ENCODE measurements around the gene EML5.

Gene EML5

GRCh38 chr14:88706425-88706824, 86.3 kb downstream of the EML5 start:
- no peak for DNase-seq

DNA sequence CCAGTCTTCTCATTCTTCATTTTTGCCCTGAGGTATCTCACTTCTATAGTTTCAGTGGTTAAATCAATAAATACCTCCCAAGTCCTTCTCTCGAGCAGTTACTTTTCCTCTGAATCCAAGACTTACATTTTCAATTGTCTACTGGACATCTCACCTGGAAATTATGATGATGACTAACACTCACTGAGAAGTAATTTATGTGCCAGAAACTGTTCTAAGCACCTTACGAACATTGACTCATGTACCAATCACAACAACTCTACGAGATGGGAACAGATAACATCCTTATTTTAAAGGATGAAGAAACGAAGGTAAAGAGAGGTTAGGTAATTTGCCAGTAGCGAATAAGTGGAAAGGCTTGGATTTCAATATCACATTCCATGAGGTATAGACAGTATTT, 94.1 kb downstream of the EML5 start:
- DNase-seq = no peak

DNA sequence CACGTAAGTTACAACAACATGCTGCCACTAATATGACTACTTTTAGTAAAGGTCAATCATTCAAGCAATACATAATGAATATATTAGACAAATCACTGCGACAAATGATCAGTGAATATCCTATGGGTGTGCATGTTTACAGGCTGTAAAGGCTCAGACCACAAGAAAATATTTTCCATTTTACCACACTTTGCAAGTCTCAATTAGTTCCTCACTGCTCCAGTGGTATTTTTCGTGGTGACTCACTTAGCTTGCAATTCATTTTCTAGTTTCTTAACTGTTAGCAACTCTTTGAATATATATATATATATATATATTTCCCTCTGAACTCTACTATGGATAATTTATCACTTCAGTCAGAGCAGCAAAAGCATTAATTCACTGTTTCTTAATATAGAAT, 96.9 kb downstream of the EML5 start:
- DNase-seq = no peak

- DNase-seq = no peak
Observed at GRCh38 chr14:88688386-88688785, 104.4 kb downstream of the EML5 start.

DNA sequence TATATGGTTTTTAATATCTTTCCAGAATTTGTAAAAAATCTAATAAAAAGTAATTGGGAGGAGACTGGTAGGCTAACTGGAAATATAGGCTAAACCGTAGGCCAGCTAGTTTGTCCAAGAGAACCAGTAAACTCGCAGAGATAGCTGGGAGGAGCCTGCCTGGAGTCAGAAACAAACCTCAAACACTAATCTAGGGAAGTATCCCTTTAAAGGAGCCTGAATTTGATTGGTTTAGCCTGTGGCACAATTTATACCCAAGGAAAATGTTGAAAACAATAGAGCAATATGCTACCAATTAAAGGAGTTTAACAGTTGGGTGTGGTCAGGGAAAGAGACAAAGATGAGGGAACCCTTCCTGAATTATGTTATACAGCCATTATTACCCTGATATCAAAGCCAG, 109.6 kb downstream of the EML5 start:
- no peak for DNase-seq

DNA sequence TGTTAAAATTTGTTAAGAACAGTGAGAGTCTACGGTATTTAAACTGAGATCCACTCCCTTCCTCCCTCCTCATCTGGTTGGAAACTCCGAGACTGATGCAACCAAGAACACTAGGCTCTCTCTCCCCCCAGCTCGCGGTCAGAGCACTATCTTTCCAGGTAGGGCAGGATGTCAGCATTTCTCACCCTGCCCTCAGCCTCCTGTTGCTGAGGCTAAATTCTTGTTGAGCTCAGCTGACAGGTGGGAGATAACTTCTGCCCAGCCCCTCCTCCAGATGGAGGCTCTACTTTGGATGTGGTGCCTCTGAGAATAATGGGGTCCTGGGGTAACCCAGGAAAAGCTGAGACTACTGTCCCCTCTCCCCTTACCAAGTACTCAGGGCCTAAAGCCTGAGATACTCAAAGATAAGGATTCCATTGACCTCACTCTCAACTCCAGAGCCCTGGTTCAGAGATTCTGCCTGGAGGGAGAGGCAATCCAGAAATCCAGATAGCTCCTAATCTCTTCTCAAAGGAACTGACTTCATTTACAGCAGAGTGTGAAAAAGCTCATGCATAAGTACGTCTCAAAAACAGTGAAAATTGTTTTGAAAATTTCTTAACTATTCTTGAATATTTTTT, 110.1 kb downstream of the EML5 start:
- DNase-seq = no peak

GRCh38 chr14:88681755-88682494, 110.8 kb downstream of the EML5 start:
- DNase-seq = no peak

DNA sequence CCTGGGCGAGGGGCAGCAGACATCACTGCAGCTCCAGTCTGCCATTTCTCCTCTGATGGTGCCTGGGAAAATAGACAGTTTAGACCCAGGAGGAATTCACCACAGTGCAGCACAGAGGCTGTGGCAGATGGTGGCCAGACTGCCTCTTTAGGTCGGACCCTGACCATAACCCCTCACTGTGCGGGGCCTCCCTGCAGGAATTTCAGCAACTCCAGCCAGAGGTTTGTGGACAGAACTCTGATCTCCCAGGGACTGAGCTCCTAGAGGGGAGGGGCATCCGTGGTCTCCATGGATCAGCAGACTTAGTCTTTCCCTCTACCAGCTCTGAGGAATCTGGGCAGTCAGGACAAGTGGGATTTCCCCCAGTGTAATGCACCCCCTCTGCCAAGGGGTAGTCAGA, 123.4 kb downstream of the EML5 start:
- DNase-seq = no peak

GRCh38 chr14:88668448-88669116, 124.2 kb downstream of the EML5 start:
- no peak for DNase-seq

- peak; percentile 72 for DNase-seq
Observed at GRCh38 chr14:88667555-88668273, 125.0 kb downstream of the EML5 start.

- DNase-seq = no peak
Observed at GRCh38 chr14:88660056-88660455, 132.7 kb downstream of the EML5 start.

DNA sequence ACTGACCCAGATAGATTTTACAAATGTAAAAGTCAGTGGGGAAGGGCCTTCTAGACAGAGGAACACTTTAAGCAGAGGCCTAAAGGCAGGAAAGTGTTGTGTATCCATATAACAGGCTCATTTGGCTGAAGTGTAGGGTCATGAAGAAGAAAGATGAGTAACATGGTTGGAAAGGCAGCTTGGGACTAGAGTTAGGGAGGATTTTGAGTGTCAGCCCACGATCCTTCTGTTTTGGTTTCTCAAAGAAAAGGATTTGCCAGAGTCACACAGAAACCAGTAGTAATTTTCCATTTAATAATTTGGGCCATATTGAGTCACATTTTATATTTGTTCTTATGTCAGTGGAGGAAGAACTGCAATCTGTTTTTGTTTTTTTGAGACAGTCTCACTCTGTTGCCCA, 153.5 kb downstream of the EML5 start:
- DNase-seq = no peak

DNA sequence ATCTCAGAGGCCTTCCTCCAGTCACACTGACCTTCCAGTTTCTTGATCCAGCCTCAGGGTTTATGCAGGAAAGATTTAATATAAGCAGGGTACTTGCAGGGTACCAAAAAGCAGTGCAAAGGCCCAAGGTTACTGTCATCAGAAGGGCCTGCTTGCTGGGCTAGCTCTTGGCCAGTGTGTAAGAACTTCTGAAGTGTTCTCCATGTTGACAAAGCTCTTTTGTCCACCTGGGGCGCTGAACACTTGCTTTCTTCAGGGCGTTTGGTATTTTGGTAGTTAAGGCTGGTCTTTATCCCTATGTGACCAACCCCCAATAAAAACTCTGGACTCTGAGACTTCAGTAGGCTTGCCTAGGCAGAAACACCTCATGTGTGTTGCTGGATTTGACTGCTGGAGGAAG, 160.2 kb downstream of the EML5 start:
- no peak for DNase-seq

GRCh38 chr14:88631091-88631490, 161.7 kb downstream of the EML5 start:
- no peak for DNase-seq

DNA sequence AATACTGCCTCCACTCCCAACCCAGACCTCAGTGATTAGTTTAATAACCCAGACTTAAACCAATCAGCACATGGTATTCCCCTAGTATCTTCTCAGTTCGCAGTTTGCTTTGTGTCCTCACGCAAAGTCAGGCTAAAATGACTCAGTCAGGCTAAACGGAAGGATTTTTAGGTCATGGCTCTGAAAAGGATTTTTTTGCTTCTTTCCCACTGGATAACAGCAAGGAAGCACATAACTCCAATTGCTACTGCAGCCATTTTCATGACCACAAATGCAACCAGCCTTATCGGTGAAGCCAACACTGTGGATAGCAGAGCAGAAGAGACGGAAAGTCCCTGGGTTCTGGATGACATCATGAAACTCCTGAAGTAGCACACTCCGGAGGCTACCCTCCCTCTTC, 162.2 kb downstream of the EML5 start:
- DNase-seq = no peak

GRCh38 chr14:88628462-88628861, 164.3 kb downstream of the EML5 start:
- no peak for DNase-seq

GRCh38 chr14:88628033-88628432, 164.7 kb downstream of the EML5 start:
- DNase-seq = no peak

DNA sequence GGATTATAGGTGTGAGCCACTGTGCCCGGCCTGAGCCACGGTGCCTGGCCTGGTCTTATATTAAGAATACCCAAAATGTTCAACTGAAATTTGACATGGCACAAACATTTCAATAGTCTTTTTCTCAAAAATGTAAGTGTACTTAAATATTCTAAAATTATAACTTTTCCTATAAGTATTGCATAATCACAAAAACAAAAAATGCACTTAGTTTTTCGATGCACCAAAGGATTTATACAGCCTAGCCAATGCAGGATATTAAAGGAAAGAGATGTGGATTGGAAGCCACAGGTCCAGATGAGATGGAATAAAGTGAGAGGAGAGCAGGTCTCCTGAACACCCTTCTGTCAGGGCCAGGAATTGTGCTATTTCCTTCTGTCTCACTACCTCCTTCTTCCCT, 167.1 kb downstream of the EML5 start:
- no peak for DNase-seq

- no peak for DNase-seq
Observed at GRCh38 chr14:88621100-88621499, 171.7 kb downstream of the EML5 start.

GRCh38 chr14:88618476-88618875, 174.3 kb downstream of the EML5 start:
- no peak for DNase-seq

DNA sequence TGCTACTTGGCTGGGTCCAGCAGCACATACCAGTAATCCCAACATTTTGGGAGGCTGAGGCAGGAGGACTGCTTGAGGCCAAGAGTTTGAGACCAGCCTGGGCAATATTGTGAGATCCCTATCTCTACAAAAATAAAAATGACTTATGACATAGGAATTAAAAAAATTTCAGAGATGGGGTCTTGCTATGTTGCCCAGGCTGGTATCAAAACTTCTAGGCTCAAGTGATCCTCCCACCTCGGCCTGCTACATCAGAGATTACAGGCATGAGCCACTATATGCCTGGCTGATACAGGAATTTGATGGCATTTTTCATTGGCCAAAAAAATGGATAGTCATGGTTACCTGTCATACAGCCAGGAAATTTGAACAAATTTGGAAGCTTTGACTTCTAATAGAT, 175.3 kb downstream of the EML5 start:
- no peak for DNase-seq

DNA sequence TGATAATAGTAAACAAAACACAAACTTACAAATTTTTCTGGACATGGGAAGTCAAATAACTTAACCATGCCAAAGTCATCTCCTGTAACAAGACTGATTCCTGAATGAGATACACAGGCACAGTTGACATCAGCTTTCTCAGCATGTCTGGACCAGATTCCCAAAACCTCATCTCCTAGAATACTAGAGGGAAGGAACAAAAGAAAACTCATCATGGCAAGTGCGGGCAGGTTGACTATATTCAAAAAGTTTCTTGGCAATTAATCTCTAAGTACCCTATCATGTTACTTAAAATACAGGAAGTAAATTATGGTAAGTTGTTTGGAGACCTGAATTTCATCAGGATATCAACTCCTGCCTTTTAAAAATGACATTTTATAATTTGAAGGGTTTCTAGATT, 176.1 kb downstream of the EML5 start:
- DNase-seq = peak; percentile 67

- no peak for DNase-seq
Observed at GRCh38 chr14:88614218-88614907, 178.4 kb downstream of the EML5 start.
